Endothelial cell of umbilical vein (primary cell): ENCODE data around the gene SORL1. TPM values are rescaled to one million over a fixed set of nuclear protein-coding genes. Genes with fewer than 3 reads are reported as not detected.

Source experiments
- BruUV-seq: library from RNA; stranded (reverse); fragments of 400-500 nt; replicated peaks from 2 replicates; lab custom pipeline; 2021; lab: Mats Ljungman, UMichigan
- CTCF ChIA-PET: fragments of 300-600, 350-600 bp; sonication (Branson Sonifier 250); formaldehyde crosslinking; loops from one replicate; lab custom pipeline; 2021; ENCODE audit warnings: antibody characterized with exemption, inconsistent platforms; lab: Charles Lee
- POLR2A ChIA-PET: fragments of 300-600, 350-600 bp; sonication (Branson Sonifier 250); formaldehyde crosslinking; loops from one replicate; lab custom pipeline; 2021; ENCODE audit warnings: antibody characterized with exemption, inconsistent platforms; lab: Charles Lee
- DNase-seq: peaks from one replicate; pipeline ENCODE4 v3.0.0-alpha.2; 2011; ENCODE audit warnings: low read depth, low spot score
- FAIRE-seq: peaks from 2 replicates; lab custom pipeline; 2011; peaks lifted over from hg19 to GRCh38; lab: Jason Lieb, UNC
- H2AFZ ChIP-seq: 2 replicates; pipeline ENCODE4 v1.6.0; 2012; ENCODE audit warnings: low read depth, low read length, control low read depth, inconsistent platforms
- H3K27ac ChIP-seq: 2 replicates; pipeline ENCODE4 v1.5.1; 2011; ENCODE audit warnings: low read depth, mild to moderate bottlenecking, control low read depth, low read length, moderate library complexity; ENCODE audit not compliant: insufficient read depth
- H3K27me3 ChIP-seq, 2 experiments: 2 replicates each; pipeline versions ENCODE4 v1.6.0 to v1.6.1; 2011; ENCODE audit warnings: low read length in 2 of 2, mixed read lengths in 1 of 2; ENCODE audit not compliant: control insufficient read depth in 2 of 2, insufficient read depth in 2 of 2
- H3K36me3 ChIP-seq, 2 experiments: 2 replicates in 1 of 2; 3 replicates in 1 of 2; pipeline ENCODE4 v1.5.1; 2011; ENCODE audit warnings: low read length in 2 of 2, mild to moderate bottlenecking in 1 of 2, moderate library complexity in 1 of 2; ENCODE audit not compliant: control insufficient read depth in 2 of 2, insufficient read depth in 2 of 2; ENCODE audit errors: extremely low read depth in 1 of 2
- H3K4me1 ChIP-seq: 3 replicates; pipeline ENCODE4 v1.5.1; 2011; ENCODE audit warnings: mild to moderate bottlenecking, low read length; ENCODE audit not compliant: control insufficient read depth, insufficient read depth; ENCODE audit errors: extremely low read depth
- H3K4me2 ChIP-seq: 2 replicates; pipeline ENCODE4 v1.6.1; 2011; ENCODE audit warnings: low read length, control low read depth, mixed read lengths; ENCODE audit not compliant: insufficient read depth
- H3K4me3 ChIP-seq, 3 experiments: fragments of 200-600 bp in 1 of 3; sonication (generic), shearing (Covaris generic) in 1 of 3; replicated peaks in 1 of 3; 2 replicates each; pipeline ENCODE4 v1.5.1; 2011 to 2016; ENCODE audit warnings: control low read depth in 3 of 3, low read length in 3 of 3, mild to moderate bottlenecking in 2 of 3, inconsistent platforms in 1 of 3, low read depth in 1 of 3, moderate library complexity in 1 of 3; ENCODE audit not compliant: insufficient read depth in 1 of 3
- H3K79me2 ChIP-seq: 2 replicates; pipeline ENCODE4 v1.6.0; 2012; ENCODE audit warnings: low read length, inconsistent platforms; ENCODE audit not compliant: control insufficient read depth, insufficient read depth
- H3K9ac ChIP-seq: replicated peaks from 2 replicates; pipeline ENCODE3; 2011; ENCODE audit warnings: low read length, control low read depth; ENCODE audit not compliant: insufficient read depth; ENCODE audit errors: extremely low read depth
- H3K9me1 ChIP-seq: replicated peaks from 3 replicates; pipeline ENCODE4 v1.6.0; 2011; ENCODE audit warnings: mild to moderate bottlenecking, low read length; ENCODE audit not compliant: control insufficient read depth, insufficient read depth; ENCODE audit errors: extremely low read depth
- H3K9me3 ChIP-seq: replicated peaks from 2 replicates; pipeline ENCODE4 v1.5.1; 2012; ENCODE audit warnings: low read length, inconsistent platforms; ENCODE audit not compliant: control insufficient read depth, insufficient read depth
- H4K20me1 ChIP-seq: replicated peaks from 2 replicates; pipeline ENCODE3; 2011; ENCODE audit warnings: mild to moderate bottlenecking, low read length; ENCODE audit not compliant: control insufficient read depth, insufficient read depth; ENCODE audit errors: extremely low read depth
- CTCF ChIP-seq, 2 donors: IDR thresholded peaks; 1 replicate in 1 of 2; 2 replicates in 1 of 2; pipeline ENCODE4 v1.5.1; 2011; ENCODE audit warnings: low read length in 2 of 2, mild to moderate bottlenecking in 2 of 2, moderate library complexity in 2 of 2, control low read depth in 1 of 2, inconsistent platforms in 1 of 2, low read depth in 1 of 2; ENCODE audit not compliant: insufficient read depth in 1 of 2; ENCODE audit errors: extremely low read depth in 1 of 2
- EZH2 ChIP-seq: IDR thresholded peaks from 2 replicates; pipeline ENCODE4 v1.6.1; 2012; ENCODE audit warnings: borderline replicate concordance, low read depth, mild to moderate bottlenecking, moderate library complexity, low read length, inconsistent platforms; ENCODE audit not compliant: severe bottlenecking
- FOS ChIP-seq: IDR thresholded peaks from 2 replicates; pipeline ENCODE4 v1.6.1; 2011; ENCODE audit warnings: mild to moderate bottlenecking, low read length, moderate library complexity, borderline replicate concordance; ENCODE audit not compliant: insufficient read depth
- GATA2 ChIP-seq: IDR thresholded peaks from 2 replicates; pipeline ENCODE4 v1.7.0; 2011; ENCODE audit warnings: low read depth, mild to moderate bottlenecking, moderate library complexity, mixed read lengths, low read length; ENCODE audit not compliant: insufficient read length, insufficient read depth
- JUN ChIP-seq: IDR thresholded peaks from 2 replicates; pipeline ENCODE4 v1.6.1; 2011; ENCODE audit warnings: borderline replicate concordance, low read depth; ENCODE audit not compliant: insufficient read length, insufficient read depth
- MAX ChIP-seq: IDR thresholded peaks from 2 replicates; pipeline ENCODE4 v1.6.1; 2011; ENCODE audit not compliant: insufficient read depth, insufficient read length
- MYC ChIP-seq: IDR thresholded peaks from one replicate; pipeline ENCODE4 v1.6.1; 2011; ENCODE audit warnings: mild to moderate bottlenecking, low read depth, low read length
- POLR2A ChIP-seq: IDR thresholded peaks from 2 replicates; pipeline ENCODE4 v1.6.1; 2012; ENCODE audit warnings: low read depth, mild to moderate bottlenecking, control low read depth, low read length
- POLR2AphosphoS5 ChIP-seq: IDR thresholded peaks from 2 replicates; pipeline ENCODE4 v1.6.1; 2012; ENCODE audit warnings: low read depth, mild to moderate bottlenecking, control low read depth, low read length, moderate library complexity; ENCODE audit not compliant: insufficient read depth
- dilution Hi-C: fragments of 300-500 bp; cut with MboI; formaldehyde crosslinking; loops from one replicate; pipeline ENCODE4 v1.15.0; 2019; ENCODE audit warnings: low sequenced_read_pairs; ENCODE audit not compliant: extremely low pct_ligation_motif_present
- intact Hi-C: fragments of 100-400 bp; cut with micrococcal nuclease; formaldehyde crosslinking; loops from one replicate; pipeline ENCODE4 v1.10.0; 2022
- polyA plus RNA-seq, 4 experiments: library from polyadenylated mRNA; depleted of rRNA in 3 of 4; stranded (reverse) in 3 of 4; unstranded in 1 of 4; fragments of >200 nt; gene quantifications; 2 replicates each; pipeline versions ENCODE4 v1.2.1 to v1.2.3, GENCODE V29; 2011 to 2012; ENCODE audit warnings: missing spikeins in 1 of 4
- total RNA-seq: library from RNA; stranded (reverse); gene quantifications from 2 replicates; pipeline ENCODE4 v1.2.3, GENCODE V29; 2021

SORL1 gene
- total and polyA plus RNA-seq, 2 donors (not counting 3 experiments of a cell fraction or from before 2014, with no cell fraction given) = 0.17 to 0.31 TPM

GRCh38 chr11:121524233-121524631, 72.1 kb downstream of the SORL1 start:
- Histone ChIP-seq H3K4me3 (no peak overlapping the region), H3K9ac (no peak overlapping the region), H4K20me1 (no peaks in the 10 kb centered on the region), H3K27ac (no peak overlapping the region), H3K27me3 (no peaks in the 10 kb centered on the region), H3K9me1 (no peaks in the 10 kb centered on the region), H3K9me3 (no peaks in the 10 kb centered on the region), H2AFZ (no peak overlapping the region), H3K4me1 (no peaks in the 10 kb centered on the region), H3K4me2 (no peak overlapping the region), H3K79me2 (no peaks in the 10 kb centered on the region), H3K36me3 (no peaks in the 10 kb centered on the region)
- no peak for TF ChIP-seq JUN
- intact Hi-C loops (no loop called here), dilution Hi-C loops (no loop called here)
- no TSS peak for BruUV-seq
- POLR2A ChIA-PET = no interaction called here
- CTCF ChIA-PET = interaction anchor here (1.0 kb wide), 1 partner anchor 13 kb away, joined by 3 read pairs; no protein-coding TSS in a partner anchor
- FAIRE-seq = no peak
- no peak for DNase-seq

- no peaks in the 10 kb centered on the region for H3K9me1 ChIP-seq
- H3K9ac ChIP-seq = no peak overlapping the region
- H3K4me3 ChIP-seq = no peak overlapping the region
- ChIA-PET POLR2A (no interaction called here), CTCF (interaction anchor here (1.2 kb wide), 1 partner anchor 73 kb away, joined by 3 read pairs; the partner anchor contains the start of gene SORL1-AS1)
- no peaks in the 10 kb centered on the region for H4K20me1 ChIP-seq
- dilution Hi-C loops (no loop called here), intact Hi-C loops (no loop called here)
- no peak overlapping the region for H2AFZ ChIP-seq
- no peaks in the 10 kb centered on the region for H3K4me1 ChIP-seq
- H3K79me2 ChIP-seq = no peaks in the 10 kb centered on the region
- no TSS peak for BruUV-seq
- H3K4me2 ChIP-seq = no peak overlapping the region
- H3K36me3 ChIP-seq = no peaks in the 10 kb centered on the region
- no peak for DNase-seq
- no peaks in the 10 kb centered on the region for H3K27me3 ChIP-seq
- TF ChIP-seq CTCF (IDR thresholded peaks at IDR 0.05; ENCODE audit: extremely low read depth in 1 of 2, insufficient read depth in 1 of 2, low read depth in 1 of 2, low read length in 2 of 2) (no peak), GATA2 (no peak), POLR2A (no peak), MAX (no peak), EZH2 (no peak), POLR2AphosphoS5 (no peak), JUN (no peak), FOS (no peak), MYC (no peak)
- H3K27ac ChIP-seq = no peak overlapping the region
- no peak for FAIRE-seq
- no peaks in the 10 kb centered on the region for H3K9me3 ChIP-seq
These were observed 73.3 kb downstream of the SORL1 start for GRCh38 chr11:121525376-121525775.
